Endothelial cell of umbilical vein (primary cell): ENCODE measurements around the gene DUSP5. TPM values are rescaled to one million over a fixed set of nuclear protein-coding genes. Genes with fewer than 3 reads are reported as not detected.

ENCODE experiments used
- BruUV-seq: library from RNA; stranded (reverse); fragments of 400-500 nt; replicated peaks from 2 replicates; lab custom pipeline; 2021; lab: Mats Ljungman, UMichigan
- CTCF ChIA-PET: fragments of 300-600, 350-600 bp; sonication (Branson Sonifier 250); formaldehyde crosslinking; loops from one replicate; lab custom pipeline; 2021; ENCODE audit warnings: antibody characterized with exemption, inconsistent platforms; lab: Charles Lee
- POLR2A ChIA-PET: fragments of 300-600, 350-600 bp; sonication (Branson Sonifier 250); formaldehyde crosslinking; loops from one replicate; lab custom pipeline; 2021; ENCODE audit warnings: antibody characterized with exemption, inconsistent platforms; lab: Charles Lee
- DNase-seq: peaks from one replicate; pipeline ENCODE4 v3.0.0-alpha.2; 2011; ENCODE audit warnings: low read depth, low spot score
- FAIRE-seq: peaks from 2 replicates; lab custom pipeline; 2011; peaks lifted over from hg19 to GRCh38; lab: Jason Lieb, UNC
- H2AFZ ChIP-seq: 2 replicates; pipeline ENCODE4 v1.6.0; 2012; ENCODE audit warnings: low read depth, low read length, control low read depth, inconsistent platforms
- H3K27ac ChIP-seq: 2 replicates; pipeline ENCODE4 v1.5.1; 2011; ENCODE audit warnings: low read depth, mild to moderate bottlenecking, control low read depth, low read length, moderate library complexity; ENCODE audit not compliant: insufficient read depth
- H3K27me3 ChIP-seq, 2 experiments: 2 replicates each; pipeline versions ENCODE4 v1.6.0 to v1.6.1; 2011; ENCODE audit warnings: low read length in 2 of 2, mixed read lengths in 1 of 2; ENCODE audit not compliant: control insufficient read depth in 2 of 2, insufficient read depth in 2 of 2
- H3K36me3 ChIP-seq, 2 experiments: 2 replicates in 1 of 2; 3 replicates in 1 of 2; pipeline ENCODE4 v1.5.1; 2011; ENCODE audit warnings: low read length in 2 of 2, mild to moderate bottlenecking in 1 of 2, moderate library complexity in 1 of 2; ENCODE audit not compliant: control insufficient read depth in 2 of 2, insufficient read depth in 2 of 2; ENCODE audit errors: extremely low read depth in 1 of 2
- H3K4me1 ChIP-seq: 3 replicates; pipeline ENCODE4 v1.5.1; 2011; ENCODE audit warnings: mild to moderate bottlenecking, low read length; ENCODE audit not compliant: control insufficient read depth, insufficient read depth; ENCODE audit errors: extremely low read depth
- H3K4me2 ChIP-seq: 2 replicates; pipeline ENCODE4 v1.6.1; 2011; ENCODE audit warnings: low read length, control low read depth, mixed read lengths; ENCODE audit not compliant: insufficient read depth
- H3K4me3 ChIP-seq, 3 experiments: fragments of 200-600 bp in 1 of 3; sonication (generic), shearing (Covaris generic) in 1 of 3; replicated peaks in 1 of 3; 2 replicates each; pipeline ENCODE4 v1.5.1; 2011 to 2016; ENCODE audit warnings: control low read depth in 3 of 3, low read length in 3 of 3, mild to moderate bottlenecking in 2 of 3, inconsistent platforms in 1 of 3, low read depth in 1 of 3, moderate library complexity in 1 of 3; ENCODE audit not compliant: insufficient read depth in 1 of 3
- H3K79me2 ChIP-seq: 2 replicates; pipeline ENCODE4 v1.6.0; 2012; ENCODE audit warnings: low read length, inconsistent platforms; ENCODE audit not compliant: control insufficient read depth, insufficient read depth
- H3K9ac ChIP-seq: replicated peaks from 2 replicates; pipeline ENCODE3; 2011; ENCODE audit warnings: low read length, control low read depth; ENCODE audit not compliant: insufficient read depth; ENCODE audit errors: extremely low read depth
- H3K9me1 ChIP-seq: replicated peaks from 3 replicates; pipeline ENCODE4 v1.6.0; 2011; ENCODE audit warnings: mild to moderate bottlenecking, low read length; ENCODE audit not compliant: control insufficient read depth, insufficient read depth; ENCODE audit errors: extremely low read depth
- H3K9me3 ChIP-seq: replicated peaks from 2 replicates; pipeline ENCODE4 v1.5.1; 2012; ENCODE audit warnings: low read length, inconsistent platforms; ENCODE audit not compliant: control insufficient read depth, insufficient read depth
- H4K20me1 ChIP-seq: replicated peaks from 2 replicates; pipeline ENCODE3; 2011; ENCODE audit warnings: mild to moderate bottlenecking, low read length; ENCODE audit not compliant: control insufficient read depth, insufficient read depth; ENCODE audit errors: extremely low read depth
- EZH2 ChIP-seq: IDR thresholded peaks from 2 replicates; pipeline ENCODE4 v1.6.1; 2012; ENCODE audit warnings: borderline replicate concordance, low read depth, mild to moderate bottlenecking, moderate library complexity, low read length, inconsistent platforms; ENCODE audit not compliant: severe bottlenecking
- FOS ChIP-seq: IDR thresholded peaks from 2 replicates; pipeline ENCODE4 v1.6.1; 2011; ENCODE audit warnings: mild to moderate bottlenecking, low read length, moderate library complexity, borderline replicate concordance; ENCODE audit not compliant: insufficient read depth
- GATA2 ChIP-seq: IDR thresholded peaks from 2 replicates; pipeline ENCODE4 v1.7.0; 2011; ENCODE audit warnings: low read depth, mild to moderate bottlenecking, moderate library complexity, mixed read lengths, low read length; ENCODE audit not compliant: insufficient read length, insufficient read depth
- JUN ChIP-seq: IDR thresholded peaks from 2 replicates; pipeline ENCODE4 v1.6.1; 2011; ENCODE audit warnings: borderline replicate concordance, low read depth; ENCODE audit not compliant: insufficient read length, insufficient read depth
- MYC ChIP-seq: IDR thresholded peaks from one replicate; pipeline ENCODE4 v1.6.1; 2011; ENCODE audit warnings: mild to moderate bottlenecking, low read depth, low read length
- POLR2A ChIP-seq: IDR thresholded peaks from 2 replicates; pipeline ENCODE4 v1.6.1; 2012; ENCODE audit warnings: low read depth, mild to moderate bottlenecking, control low read depth, low read length
- POLR2AphosphoS5 ChIP-seq: IDR thresholded peaks from 2 replicates; pipeline ENCODE4 v1.6.1; 2012; ENCODE audit warnings: low read depth, mild to moderate bottlenecking, control low read depth, low read length, moderate library complexity; ENCODE audit not compliant: insufficient read depth
- dilution Hi-C: fragments of 300-500 bp; cut with MboI; formaldehyde crosslinking; loops from one replicate; pipeline ENCODE4 v1.15.0; 2019; ENCODE audit warnings: low sequenced_read_pairs; ENCODE audit not compliant: extremely low pct_ligation_motif_present
- intact Hi-C: fragments of 100-400 bp; cut with micrococcal nuclease; formaldehyde crosslinking; loops from one replicate; pipeline ENCODE4 v1.10.0; 2022
- polyA plus RNA-seq, 4 experiments: library from polyadenylated mRNA; depleted of rRNA in 3 of 4; stranded (reverse) in 3 of 4; unstranded in 1 of 4; fragments of >200 nt; gene quantifications; 2 replicates each; pipeline versions ENCODE4 v1.2.1 to v1.2.3, GENCODE V29; 2011 to 2012; ENCODE audit warnings: missing spikeins in 1 of 4
- total RNA-seq: library from RNA; stranded (reverse); gene quantifications from 2 replicates; pipeline ENCODE4 v1.2.3, GENCODE V29; 2021
- TF ChIP-seq, protein P1 (sequence below): IDR thresholded peaks from 2 replicates; pipeline ENCODE4 v1.6.1; 2011; ENCODE audit not compliant: insufficient read depth, insufficient read length
- TF ChIP-seq, protein P2 (sequence below), 2 donors: IDR thresholded peaks; 1 replicate in 1 of 2; 2 replicates in 1 of 2; pipeline ENCODE4 v1.5.1; 2011; ENCODE audit warnings: low read length in 2 of 2, mild to moderate bottlenecking in 2 of 2, moderate library complexity in 2 of 2, control low read depth in 1 of 2, inconsistent platforms in 1 of 2, low read depth in 1 of 2; ENCODE audit not compliant: insufficient read depth in 1 of 2; ENCODE audit errors: extremely low read depth in 1 of 2

The DUSP5 gene
- total and polyA plus RNA-seq, 2 donors (not counting 3 experiments of a cell fraction or from before 2014, with no cell fraction given) = 12.2 to 25.2 TPM

DNA sequence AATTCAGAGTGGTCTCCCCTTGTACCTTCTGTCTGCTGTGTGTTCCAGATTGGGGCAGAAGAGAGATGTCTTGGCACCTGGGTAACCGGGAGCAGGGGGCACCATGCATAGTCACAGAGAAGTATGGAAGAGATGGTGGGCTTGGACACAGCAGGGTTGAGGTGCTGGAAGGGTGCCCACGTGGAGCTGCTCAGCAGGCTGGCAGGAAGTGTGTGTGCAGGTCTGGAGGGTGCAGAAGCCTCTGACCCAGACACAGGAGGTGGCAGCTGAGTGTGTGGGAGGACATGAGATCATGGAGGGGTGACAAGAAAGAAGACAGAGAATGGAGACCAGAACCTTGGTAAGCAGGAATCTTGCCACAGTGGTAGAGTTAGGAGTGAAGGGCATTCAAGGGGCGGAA is 42.3 kb upstream of the DUSP5 start:
- Histone ChIP-seq H3K9me3 (no peaks in the 10 kb centered on the region), H3K27ac (no peak overlapping the region), H3K4me3 (no peak overlapping the region), H3K4me1 (peaks cover 27% of the 10 kb centered on the region), H3K36me3 (no peaks in the 10 kb centered on the region), H3K79me2 (no peaks in the 10 kb centered on the region), H3K4me2 (no peak overlapping the region), H3K9me1 (no peaks in the 10 kb centered on the region), H2AFZ (no peak overlapping the region), H3K9ac (no peak overlapping the region), H3K27me3 (no peaks in the 10 kb centered on the region), H4K20me1 (no peaks in the 10 kb centered on the region)
- intact Hi-C loops = no loop called here
- no peak for TF ChIP-seq GATA2
- TF ChIP-seq, protein P1, sequence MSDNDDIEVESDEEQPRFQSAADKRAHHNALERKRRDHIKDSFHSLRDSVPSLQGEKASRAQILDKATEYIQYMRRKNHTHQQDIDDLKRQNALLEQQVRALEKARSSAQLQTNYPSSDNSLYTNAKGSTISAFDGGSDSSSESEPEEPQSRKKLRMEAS = no peak
- no peak for TF ChIP-seq FOS
- TF ChIP-seq, protein P2, sequence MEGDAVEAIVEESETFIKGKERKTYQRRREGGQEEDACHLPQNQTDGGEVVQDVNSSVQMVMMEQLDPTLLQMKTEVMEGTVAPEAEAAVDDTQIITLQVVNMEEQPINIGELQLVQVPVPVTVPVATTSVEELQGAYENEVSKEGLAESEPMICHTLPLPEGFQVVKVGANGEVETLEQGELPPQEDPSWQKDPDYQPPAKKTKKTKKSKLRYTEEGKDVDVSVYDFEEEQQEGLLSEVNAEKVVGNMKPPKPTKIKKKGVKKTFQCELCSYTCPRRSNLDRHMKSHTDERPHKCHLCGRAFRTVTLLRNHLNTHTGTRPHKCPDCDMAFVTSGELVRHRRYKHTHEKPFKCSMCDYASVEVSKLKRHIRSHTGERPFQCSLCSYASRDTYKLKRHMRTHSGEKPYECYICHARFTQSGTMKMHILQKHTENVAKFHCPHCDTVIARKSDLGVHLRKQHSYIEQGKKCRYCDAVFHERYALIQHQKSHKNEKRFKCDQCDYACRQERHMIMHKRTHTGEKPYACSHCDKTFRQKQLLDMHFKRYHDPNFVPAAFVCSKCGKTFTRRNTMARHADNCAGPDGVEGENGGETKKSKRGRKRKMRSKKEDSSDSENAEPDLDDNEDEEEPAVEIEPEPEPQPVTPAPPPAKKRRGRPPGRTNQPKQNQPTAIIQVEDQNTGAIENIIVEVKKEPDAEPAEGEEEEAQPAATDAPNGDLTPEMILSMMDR (IDR thresholded peaks at IDR 0.05; ENCODE audit: extremely low read depth in 1 of 2, insufficient read depth in 1 of 2, low read depth in 1 of 2, low read length in 2 of 2) = no peak
- no peak for TF ChIP-seq EZH2
- TF ChIP-seq POLR2AphosphoS5 = no peak
- TF ChIP-seq MYC = no peak
- TF ChIP-seq POLR2A = no peak
- no peak for TF ChIP-seq JUN
- no peak for DNase-seq
- dilution Hi-C loops = no loop called here
- no TSS peak for BruUV-seq
- FAIRE-seq = no peak
- CTCF ChIA-PET = interaction anchor here (0.9 to 2.0 kb wide), 6 partner anchors 8 to 102 kb away, joined by 3 to 9 read pairs (median 6); no protein-coding TSS in a partner anchor
- POLR2A ChIA-PET = no interaction called here
